ENCODE results near the gene REXO5.

REXO5 gene

GRCh38 chr16:20878682-20879147 is 72.4 kb downstream of the REXO5 start:
- TF ChIP-seq CTCF (IDR thresholded peaks at IDR 0.05; ENCODE audit: low read length, missing control alignments) = no peak
- no peak for DNase-seq (ENCODE audit: low read depth)

GRCh38 chr16:20879175-20880040 is 73.1 kb downstream of the REXO5 start:
- TF ChIP-seq CTCF (IDR thresholded peaks at IDR 0.05; ENCODE audit: low read length, missing control alignments) = no peak
- peak overlapping the region; percentile 3 for H3K4me3 ChIP-seq (replicated peaks; ENCODE audit: low read depth, low read length)
- peak; percentile 63 for DNase-seq (ENCODE audit: low read depth)

More at GRCh38 chr16:20878682-20879147, 72.4 kb downstream of the REXO5 start:
- no peak overlapping the region for H3K4me3 ChIP-seq (replicated peaks; ENCODE audit: low read depth, low read length)

DNA sequence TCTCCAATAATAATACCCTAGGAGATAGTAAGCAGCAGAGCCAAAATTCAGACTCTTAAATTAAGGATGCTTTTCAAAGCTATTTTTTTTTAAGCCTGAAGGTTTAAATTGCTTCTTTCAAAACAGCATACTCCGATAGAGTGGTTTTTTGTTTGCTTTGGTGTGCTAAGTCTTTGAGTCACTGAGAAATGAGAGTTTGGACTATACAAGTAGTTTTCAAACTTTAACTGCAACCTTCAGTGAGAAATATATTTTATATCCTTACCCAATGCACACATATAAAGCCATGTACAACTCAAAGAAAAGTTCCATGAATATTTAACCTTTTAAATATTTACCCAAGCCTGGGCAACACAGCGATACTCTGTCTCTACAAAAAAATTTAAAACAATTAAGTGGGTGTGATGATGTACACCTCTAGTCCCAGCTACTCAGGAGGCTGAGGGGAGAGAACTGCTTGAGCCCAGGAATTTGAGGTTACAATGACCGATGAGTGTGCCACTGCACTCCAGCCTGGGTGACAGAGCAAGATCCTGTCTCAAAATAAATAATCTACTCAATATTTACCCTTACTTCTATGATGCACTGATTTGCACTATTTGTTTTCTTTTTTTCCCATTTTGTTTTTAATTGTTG is 74.7 kb downstream of the REXO5 start:
- no peak for DNase-seq (ENCODE audit: low read depth)
- H3K4me3 ChIP-seq (replicated peaks; ENCODE audit: low read depth, low read length) = no peak overlapping the region
- no peak for TF ChIP-seq CTCF (IDR thresholded peaks at IDR 0.05; ENCODE audit: low read length, missing control alignments)

- no peak for TF ChIP-seq CTCF (IDR thresholded peaks at IDR 0.05; ENCODE audit: low read length, missing control alignments)
- DNase-seq (ENCODE audit: low read depth) = no peak
- H3K4me3 ChIP-seq (replicated peaks; ENCODE audit: low read depth, low read length) = no peak overlapping the region
These were observed 75.2 kb downstream of the REXO5 start for GRCh38 chr16:20881503-20881878.

- no peak for TF ChIP-seq CTCF (IDR thresholded peaks at IDR 0.05; ENCODE audit: low read length, missing control alignments)
- H3K4me3 ChIP-seq (replicated peaks; ENCODE audit: low read depth, low read length) = no peak overlapping the region
- DNase-seq (ENCODE audit: low read depth) = peak; percentile 64
These were observed 77.4 kb downstream of the REXO5 start for GRCh38 chr16:20883554-20884239.

GRCh38 chr16:20884240-20884556 is 77.9 kb downstream of the REXO5 start:
- no peak overlapping the region for H3K4me3 ChIP-seq (replicated peaks; ENCODE audit: low read depth, low read length)
- peak; percentile 73 for DNase-seq (ENCODE audit: low read depth)
- no peak for TF ChIP-seq CTCF (IDR thresholded peaks at IDR 0.05; ENCODE audit: low read length, missing control alignments)
